RKO (cell line): ENCODE data around the gene ZNF132.
"Not testable (repeated sequence)": the region's sequence is repeated elsewhere in the genome, so short reads cannot be mapped to it uniquely, and the experiment has no call there.

ENCODE experiments used
- DNase-seq: peaks from one replicate; pipeline ENCODE4 v3.0.0-alpha.2; 2016; ENCODE audit warnings: low spot score

The ZNF132 gene

GRCh38 chr19:58439576-58440554 lies at the start of gene ZNF132:
TSS of gene ZNF132 (minus strand) at chr19:58440153. CDS start at chr19:58439821, 332 bp downstream.
- DNase-seq: no peak

- not testable (repeated sequence) for DNase-seq
These were observed 44.4 kb upstream of the ZNF132 start for GRCh38 chr19:58484349-58484748.

GRCh38 chr19:58483776-58484175 lies 43.8 kb upstream of the ZNF132 start:
- DNase-seq: no peak

- no peak for DNase-seq
These were observed 42.4 kb upstream of the ZNF132 start for GRCh38 chr19:58482372-58482771.

GRCh38 chr19:58480831-58481230 lies 40.9 kb upstream of the ZNF132 start:
- no peak for DNase-seq

GRCh38 chr19:58480481-58480830 lies 40.5 kb upstream of the ZNF132 start:
- DNase-seq: no peak

- no peak for DNase-seq
These were observed 40.0 kb upstream of the ZNF132 start for GRCh38 chr19:58479736-58480480.

GRCh38 chr19:58479303-58479702 lies 39.4 kb upstream of the ZNF132 start:
- no peak for DNase-seq

GRCh38 chr19:58477871-58478270 lies 37.9 kb upstream of the ZNF132 start:
- DNase-seq: no peak

GRCh38 chr19:58477130-58477529 lies 37.2 kb upstream of the ZNF132 start:
- DNase-seq: no peak

- peak; percentile 55 for DNase-seq
These were observed 36.6 kb upstream of the ZNF132 start for GRCh38 chr19:58476498-58477015.

GRCh38 chr19:58475714-58476497 lies 36.0 kb upstream of the ZNF132 start, which contains the start of gene ZNF446:
TSS of gene ZNF446 (plus strand) at chr19:58476352. CDS start at chr19:58477219, 867 bp downstream.
- DNase-seq: peak; percentile 98

- no peak for DNase-seq
These were observed 35.2 kb upstream of the ZNF132 start for GRCh38 chr19:58474997-58475713.

GRCh38 chr19:58474291-58474996 lies 34.5 kb upstream of the ZNF132 start:
- no peak for DNase-seq

GRCh38 chr19:58473775-58474174 lies 33.8 kb upstream of the ZNF132 start:
- no peak for DNase-seq

- DNase-seq: no peak
These were observed 31.8 kb upstream of the ZNF132 start for GRCh38 chr19:58471736-58472135.

GRCh38 chr19:58470837-58471543 lies 31.0 kb upstream of the ZNF132 start:
- DNase-seq: not testable (repeated sequence)

- DNase-seq: no peak
These were observed 29.5 kb upstream of the ZNF132 start for GRCh38 chr19:58469241-58470013.

- DNase-seq: peak; percentile 30
These were observed 28.4 kb upstream of the ZNF132 start for GRCh38 chr19:58468216-58468839.
